HCEC 1CT (cell line): ENCODE results near the gene NPAS2.

Experiments used
- DNase-seq: peaks from one replicate; pipeline ENCODE4 v3.0.0-alpha.2; 2017

The NPAS2 gene

DNA sequence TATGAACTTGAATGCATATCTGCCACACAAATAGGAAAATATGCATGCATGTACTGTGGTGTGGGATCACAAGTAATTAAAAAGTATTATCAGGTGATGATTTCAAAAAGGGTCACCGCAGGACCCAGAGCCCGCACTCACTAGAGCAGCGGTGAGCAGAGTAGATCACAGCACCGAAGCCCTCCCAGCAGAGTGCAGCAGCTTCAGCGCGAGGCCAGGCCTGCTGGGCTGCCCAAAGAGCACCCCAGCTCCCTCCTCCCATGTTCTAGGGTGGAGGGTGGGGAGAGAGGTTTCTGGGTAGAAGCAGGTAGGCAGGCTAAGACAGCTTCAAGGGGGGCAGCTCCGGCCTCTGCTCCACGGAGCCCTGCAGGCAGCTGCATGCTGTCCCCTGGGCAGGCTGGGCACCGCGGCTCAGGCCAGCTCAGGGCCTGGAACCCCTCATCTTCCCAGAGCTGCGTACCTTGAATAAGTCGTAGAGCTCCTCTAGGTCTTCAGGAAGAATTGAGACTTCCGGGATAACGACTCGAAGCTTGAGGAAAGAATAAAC is 207.1 kb downstream of the NPAS2 start:
- DNase-seq = no peak

- DNase-seq = no peak
Measured at GRCh38 chr2:101027852-101028251, 207.9 kb downstream of the NPAS2 start.

- DNase-seq = no peak
Measured at GRCh38 chr2:101030866-101031554, 211.1 kb downstream of the NPAS2 start.

- DNase-seq = no peak
Measured at GRCh38 chr2:101032084-101032776, 212.3 kb downstream of the NPAS2 start.

DNA sequence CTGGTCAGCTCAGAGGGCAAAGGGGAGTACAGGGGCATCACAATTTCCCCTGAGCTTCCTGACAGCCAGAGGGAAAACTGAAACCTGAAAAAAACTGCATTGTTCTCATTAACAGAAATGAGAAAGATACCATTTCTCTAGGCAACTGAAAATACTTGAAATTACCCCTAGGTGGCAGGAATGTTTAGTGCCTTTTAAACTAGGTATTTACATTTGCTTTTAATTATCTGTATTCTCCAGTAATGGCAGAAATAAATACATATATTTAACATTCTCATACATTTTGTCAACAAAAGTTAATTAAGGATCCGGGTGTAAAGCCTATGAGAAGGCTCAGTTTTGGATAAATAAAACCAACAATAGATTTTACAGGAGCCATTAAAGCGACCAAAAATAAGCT is 216.6 kb downstream of the NPAS2 start:
- DNase-seq = peak; percentile 43

DNA sequence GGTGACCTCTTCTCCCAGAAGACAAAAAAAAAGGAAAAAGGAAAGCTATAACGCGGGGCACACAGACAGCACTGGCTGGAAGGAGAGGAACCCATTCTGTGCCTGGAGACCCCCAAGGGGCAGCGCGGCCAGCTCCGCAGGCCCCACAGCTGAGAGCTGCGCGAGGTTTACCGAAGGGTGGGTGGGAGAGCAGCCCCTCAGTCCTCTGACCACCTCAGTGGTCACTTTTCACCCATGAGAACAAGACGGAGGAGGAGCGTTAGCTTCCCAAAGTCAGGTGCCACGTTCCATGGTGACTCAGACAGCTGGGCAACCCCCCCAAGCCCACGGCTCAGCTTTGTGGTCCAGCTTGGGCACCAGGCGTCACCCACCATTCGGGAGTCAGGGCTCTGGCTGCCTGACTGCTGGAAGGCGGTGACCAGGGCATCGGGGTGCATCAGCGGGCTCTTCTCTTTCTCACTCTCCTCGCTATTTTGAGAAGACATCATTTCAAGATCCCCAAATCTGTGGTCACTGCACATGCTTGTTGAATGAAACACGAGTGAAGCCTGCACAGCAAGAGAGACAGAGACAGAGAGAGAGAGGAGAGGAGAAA is 217.3 kb downstream of the NPAS2 start:
- DNase-seq = no peak

- no peak for DNase-seq
Measured at GRCh38 chr2:101038455-101039255, 218.7 kb downstream of the NPAS2 start.

GRCh38 chr2:101040072-101040471 is 220.1 kb downstream of the NPAS2 start:
- DNase-seq = no peak

GRCh38 chr2:101040761-101041160 is 220.8 kb downstream of the NPAS2 start:
- no peak for DNase-seq

DNA sequence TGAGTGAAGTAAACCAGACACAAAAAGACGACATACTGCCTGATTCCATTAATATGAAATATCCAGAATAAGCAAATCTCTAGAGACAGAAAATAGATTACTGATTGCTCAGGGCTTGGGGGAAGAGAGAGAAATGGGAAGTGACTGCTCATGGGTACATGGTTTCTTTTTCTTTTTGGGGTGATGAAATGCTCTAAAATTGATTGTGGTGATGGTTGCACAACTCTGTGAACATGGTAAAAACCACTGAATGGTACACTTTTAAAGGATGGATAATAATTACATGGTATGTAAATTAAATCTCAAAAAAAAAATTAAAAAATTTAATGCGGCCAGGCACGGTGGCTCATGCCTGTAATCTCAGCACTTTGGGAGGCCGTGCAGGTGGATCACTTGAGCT is 221.5 kb downstream of the NPAS2 start:
- no peak for DNase-seq

GRCh38 chr2:101045330-101045729 is 225.4 kb downstream of the NPAS2 start:
- no peak for DNase-seq
